ENCODE data around the gene ABHD16A.

Gene ABHD16A

GRCh38 chr6:31702819-31703716 is at the start of gene ABHD16A:
Gene ABHD16A (minus strand): TSS chr6:31703324. CDS start chr6:31703281, 43 bp downstream.
- H3K9me3 ChIP-seq (ENCODE audit: control insufficient read depth, insufficient read depth, low read length), result no peaks in the 10 kb centered on the region
- H3K9ac ChIP-seq (ENCODE audit: low read depth, low read length), result peak within 1 kb of the TSS; percentile 69
- H3K36me3 ChIP-seq (ENCODE audit: insufficient read depth, low read length), result 0 out of 2 replicates have a peak, but pooled peaks cover 3% of the 10 kb centered on the region
- peaks cover 7% of the 10 kb centered on the region; the same call in 1 of the 2 replicates for H3K4me1 ChIP-seq (ENCODE audit: insufficient read depth, low read length)

DNA sequence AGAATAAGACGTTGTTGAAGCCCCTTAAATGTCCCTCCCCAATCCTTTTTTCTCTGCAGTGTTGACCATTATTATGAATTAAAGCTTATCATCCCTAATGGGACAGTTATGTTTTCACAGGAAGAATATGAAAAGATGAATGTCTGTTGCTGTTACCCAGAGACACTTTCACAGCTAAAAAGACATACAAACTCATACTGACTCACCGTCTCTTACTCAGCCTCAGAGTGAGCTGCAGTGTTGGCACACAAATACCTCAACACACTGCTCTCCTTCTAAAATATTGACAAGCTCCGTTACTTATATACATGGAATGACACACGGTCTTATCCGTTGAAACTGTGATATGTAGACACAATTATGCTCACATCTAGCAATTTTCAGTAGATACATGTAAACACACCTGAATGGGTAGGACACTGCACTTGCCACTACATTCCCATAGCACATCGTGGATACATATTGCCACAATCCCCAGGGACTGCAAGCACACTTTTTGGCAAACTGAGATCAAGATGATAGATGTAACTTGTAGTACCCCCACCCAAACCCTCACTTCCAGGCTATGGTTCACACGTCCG is 49.7 kb upstream of the ABHD16A start:
- Histone ChIP-seq H3K4me1 (ENCODE audit: insufficient read depth, low read length) (no peaks in the 10 kb centered on the region), H3K9me3 (ENCODE audit: control insufficient read depth, insufficient read depth, low read length) (no peaks in the 10 kb centered on the region), H3K9ac (ENCODE audit: low read depth, low read length) (no peak overlapping the region), H3K36me3 (ENCODE audit: insufficient read depth, low read length) (no peaks in the 10 kb centered on the region; the same call in 1 of the 2 replicates)

- peaks cover 5% of the 10 kb centered on the region for H3K36me3 ChIP-seq (ENCODE audit: insufficient read depth, low read length)
- no peak overlapping the region for H3K9ac ChIP-seq (ENCODE audit: low read depth, low read length)
These were observed 47.4 kb upstream of the ABHD16A start for GRCh38 chr6:31750411-31751022.

GRCh38 chr6:31749301-31750036 is 46.3 kb upstream of the ABHD16A start:
- Histone ChIP-seq H3K9me3 (ENCODE audit: control insufficient read depth, insufficient read depth, low read length) (no peaks in the 10 kb centered on the region), H3K9ac (ENCODE audit: low read depth, low read length) (no peak overlapping the region), H3K36me3 (ENCODE audit: insufficient read depth, low read length) (peaks cover 7% of the 10 kb centered on the region), H3K4me1 (ENCODE audit: insufficient read depth, low read length) (no peaks in the 10 kb centered on the region)

More at GRCh38 chr6:31750411-31751022, 47.4 kb upstream of the ABHD16A start:
- no peaks in the 10 kb centered on the region for H3K9me3 ChIP-seq (ENCODE audit: control insufficient read depth, insufficient read depth, low read length)
- H3K4me1 ChIP-seq (ENCODE audit: insufficient read depth, low read length), result no peaks in the 10 kb centered on the region

GRCh38 chr6:31744422-31744821 is 41.3 kb upstream of the ABHD16A start:
- H3K9me3 ChIP-seq (ENCODE audit: control insufficient read depth, insufficient read depth, low read length), result no peaks in the 10 kb centered on the region
- no peaks in the 10 kb centered on the region for H3K4me1 ChIP-seq (ENCODE audit: insufficient read depth, low read length)
- H3K9ac ChIP-seq (ENCODE audit: low read depth, low read length), result no peak overlapping the region
- peaks cover 22% of the 10 kb centered on the region for H3K36me3 ChIP-seq (ENCODE audit: insufficient read depth, low read length)

DNA sequence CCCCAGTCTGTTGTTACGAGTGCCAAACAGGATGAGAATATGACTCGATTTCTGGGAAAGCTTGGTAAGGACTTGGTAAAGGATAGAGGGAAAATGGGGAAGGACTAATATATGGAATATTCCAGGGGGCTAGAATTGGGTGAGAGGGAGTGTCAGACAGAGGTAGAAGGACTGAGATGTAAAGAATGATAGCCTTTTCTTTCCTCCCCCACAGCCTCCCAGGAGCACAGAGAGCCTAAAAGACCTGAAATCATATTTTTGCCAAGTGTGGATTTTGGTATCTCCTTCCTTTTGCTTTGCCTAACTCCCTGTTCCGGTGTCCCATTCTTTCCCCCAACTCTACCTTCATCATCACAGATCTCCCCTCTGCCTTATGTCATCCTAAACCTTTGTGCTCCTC is 39.8 kb upstream of the ABHD16A start:
- Histone ChIP-seq H3K9me3 (ENCODE audit: control insufficient read depth, insufficient read depth, low read length) (no peaks in the 10 kb centered on the region), H3K4me1 (ENCODE audit: insufficient read depth, low read length) (peaks cover 9% of the 10 kb centered on the region), H3K36me3 (ENCODE audit: insufficient read depth, low read length) (peaks cover 22% of the 10 kb centered on the region), H3K9ac (ENCODE audit: low read depth, low read length) (no peak overlapping the region)

GRCh38 chr6:31741815-31742214 is 38.7 kb upstream of the ABHD16A start:
- Histone ChIP-seq H3K4me1 (ENCODE audit: insufficient read depth, low read length) (peaks cover 14% of the 10 kb centered on the region), H3K9me3 (ENCODE audit: control insufficient read depth, insufficient read depth, low read length) (no peaks in the 10 kb centered on the region), H3K9ac (ENCODE audit: low read depth, low read length) (no peak overlapping the region), H3K36me3 (ENCODE audit: insufficient read depth, low read length) (peaks cover 17% of the 10 kb centered on the region)

DNA sequence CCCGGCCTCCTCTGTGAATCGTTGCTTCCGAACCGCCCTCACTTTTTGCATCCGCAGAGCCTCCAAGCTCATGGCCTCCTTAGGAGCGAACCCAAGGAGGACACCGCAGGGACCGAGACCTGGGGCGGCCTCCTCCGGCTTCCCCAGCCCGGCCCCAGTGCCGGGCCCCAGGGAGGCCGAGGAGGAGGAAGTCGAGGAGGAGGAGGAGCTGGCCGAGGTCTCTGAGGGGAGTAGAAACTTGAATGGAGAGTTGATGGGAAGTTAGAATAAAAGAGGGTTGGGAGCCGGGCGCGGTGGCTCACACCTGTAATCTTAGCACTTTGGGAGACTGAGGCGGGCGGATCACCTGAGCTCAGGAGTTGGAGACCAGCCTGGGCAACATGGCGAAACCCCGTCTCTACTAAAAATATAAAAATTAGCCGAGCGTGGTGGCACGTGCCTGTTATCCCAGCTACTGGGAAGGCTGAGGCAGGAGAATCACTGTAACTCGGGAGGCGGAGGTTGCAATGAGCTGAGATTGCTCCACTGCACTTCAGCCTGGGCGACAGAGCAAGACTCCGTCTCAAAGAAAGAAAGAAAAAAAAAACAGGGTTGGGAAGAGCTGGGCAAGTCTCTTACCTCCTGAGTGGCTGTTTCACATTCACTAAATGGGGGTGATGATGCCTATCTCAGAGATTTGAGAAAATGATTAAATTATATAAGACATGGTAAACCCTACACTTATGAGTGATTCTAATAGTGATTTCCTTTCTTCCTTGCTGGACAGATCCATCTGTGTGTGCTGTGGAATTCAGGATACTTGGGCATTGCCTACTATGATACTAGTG is 37.5 kb upstream of the ABHD16A start:
- Histone ChIP-seq H3K4me1 (ENCODE audit: insufficient read depth, low read length) (peaks cover 14% of the 10 kb centered on the region), H3K36me3 (ENCODE audit: insufficient read depth, low read length) (peaks cover 17% of the 10 kb centered on the region), H3K9ac (ENCODE audit: low read depth, low read length) (peak overlapping the region; percentile 80), H3K9me3 (ENCODE audit: control insufficient read depth, insufficient read depth, low read length) (no peaks in the 10 kb centered on the region)

DNA sequence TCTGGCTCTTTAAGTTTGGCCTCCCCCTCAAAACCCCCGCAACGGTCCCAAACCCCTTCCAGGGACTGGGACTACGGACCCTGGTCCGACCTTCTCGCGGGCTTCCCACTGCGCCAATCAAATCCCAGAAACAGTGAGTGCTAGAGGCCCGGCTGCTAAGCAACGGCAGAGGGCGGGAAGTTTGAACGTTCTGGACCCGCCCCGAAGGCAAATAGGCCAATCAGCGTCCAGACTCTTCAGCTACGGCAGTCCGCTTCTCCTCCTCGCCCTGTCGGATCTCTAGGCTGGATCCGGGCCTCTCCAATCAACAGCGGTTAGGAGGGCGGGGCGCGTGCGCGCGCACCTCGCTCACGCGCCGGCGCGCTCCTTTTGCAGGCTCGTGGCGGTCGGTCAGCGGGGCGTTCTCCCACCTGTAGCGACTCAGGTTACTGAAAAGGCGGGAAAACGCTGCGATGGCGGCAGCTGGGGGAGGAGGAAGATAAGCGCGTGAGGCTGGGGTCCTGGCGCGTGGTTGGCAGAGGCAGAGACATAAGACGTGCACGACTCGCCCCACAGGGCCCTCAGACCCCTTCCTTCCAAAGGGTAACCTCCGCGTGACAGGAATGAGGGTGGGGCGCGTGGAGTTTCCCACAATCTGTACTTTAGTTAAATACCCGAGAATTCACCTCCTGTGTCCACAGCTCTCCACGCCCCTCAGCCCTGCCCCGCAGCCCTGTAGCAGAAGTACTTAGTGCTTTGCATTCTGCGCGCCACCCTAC is 36.7 kb upstream of the ABHD16A start, which contains the start of gene MSH5:
MSH5 (plus strand) TSS at position 367 of the 758 bp plus-strand sequence. CDS start 462 bp downstream, outside the sequence.
- no peaks in the 10 kb centered on the region for H3K9me3 ChIP-seq (ENCODE audit: control insufficient read depth, insufficient read depth, low read length)
- peaks cover 14% of the 10 kb centered on the region for H3K4me1 ChIP-seq (ENCODE audit: insufficient read depth, low read length)
- H3K9ac ChIP-seq (ENCODE audit: low read depth, low read length), result peak within 1 kb of the TSS; percentile 80
- peaks cover 17% of the 10 kb centered on the region for H3K36me3 ChIP-seq (ENCODE audit: insufficient read depth, low read length)

DNA sequence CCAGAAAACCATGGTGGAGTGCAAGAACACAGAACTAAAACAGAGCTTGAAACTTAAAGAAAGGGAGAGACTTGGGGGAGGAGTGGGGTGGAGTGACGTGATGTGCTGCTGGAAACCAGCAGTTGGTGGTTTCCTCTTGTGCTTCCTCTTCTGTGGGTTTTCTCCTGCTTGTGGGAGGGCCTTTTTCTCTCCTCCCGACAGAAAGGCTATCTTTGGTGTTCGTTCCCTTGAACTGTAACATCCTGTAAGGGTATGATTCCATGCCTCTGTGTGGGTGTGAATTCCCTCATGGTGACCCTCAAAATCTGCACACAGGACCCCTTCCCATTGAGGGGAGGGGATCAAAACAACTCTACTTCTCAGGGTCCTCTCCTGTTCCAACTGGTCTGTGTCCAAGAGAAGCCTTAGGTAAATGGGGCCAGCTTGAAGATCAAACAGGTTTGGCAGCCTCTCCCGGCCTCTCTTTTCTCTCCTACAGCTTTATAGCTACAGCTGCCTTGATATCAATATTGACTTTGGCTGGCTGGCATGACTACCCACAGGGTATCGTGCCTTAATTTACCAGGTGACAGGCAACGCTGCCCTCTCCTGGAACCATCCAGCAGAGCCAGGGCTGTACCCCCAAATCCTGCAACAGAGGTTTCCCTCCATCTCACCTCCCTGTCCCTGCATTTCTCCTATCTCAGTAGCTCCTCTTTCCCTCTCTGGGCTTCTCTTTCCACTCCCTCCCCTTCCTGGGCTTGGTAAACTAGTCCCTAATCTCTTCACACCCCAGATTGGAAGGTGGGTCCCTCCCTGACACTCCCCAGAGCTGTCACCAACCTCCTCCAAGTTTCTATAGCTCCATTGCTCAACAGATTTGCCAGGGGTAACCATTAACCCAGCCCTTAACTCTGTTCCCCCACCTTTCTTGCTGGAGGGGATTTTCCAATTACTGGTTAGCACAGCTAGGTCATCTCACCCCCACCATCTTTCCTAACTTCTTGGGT is 35.2 kb upstream of the ABHD16A start:
- peak overlapping the region; percentile 52; the same call in 1 of the 2 replicates for H3K9ac ChIP-seq (ENCODE audit: low read depth, low read length)
- peaks cover 20% of the 10 kb centered on the region for H3K36me3 ChIP-seq (ENCODE audit: insufficient read depth, low read length)
- H3K4me1 ChIP-seq (ENCODE audit: insufficient read depth, low read length), result peaks cover 22% of the 10 kb centered on the region
- H3K9me3 ChIP-seq (ENCODE audit: control insufficient read depth, insufficient read depth, low read length), result no peaks in the 10 kb centered on the region

DNA sequence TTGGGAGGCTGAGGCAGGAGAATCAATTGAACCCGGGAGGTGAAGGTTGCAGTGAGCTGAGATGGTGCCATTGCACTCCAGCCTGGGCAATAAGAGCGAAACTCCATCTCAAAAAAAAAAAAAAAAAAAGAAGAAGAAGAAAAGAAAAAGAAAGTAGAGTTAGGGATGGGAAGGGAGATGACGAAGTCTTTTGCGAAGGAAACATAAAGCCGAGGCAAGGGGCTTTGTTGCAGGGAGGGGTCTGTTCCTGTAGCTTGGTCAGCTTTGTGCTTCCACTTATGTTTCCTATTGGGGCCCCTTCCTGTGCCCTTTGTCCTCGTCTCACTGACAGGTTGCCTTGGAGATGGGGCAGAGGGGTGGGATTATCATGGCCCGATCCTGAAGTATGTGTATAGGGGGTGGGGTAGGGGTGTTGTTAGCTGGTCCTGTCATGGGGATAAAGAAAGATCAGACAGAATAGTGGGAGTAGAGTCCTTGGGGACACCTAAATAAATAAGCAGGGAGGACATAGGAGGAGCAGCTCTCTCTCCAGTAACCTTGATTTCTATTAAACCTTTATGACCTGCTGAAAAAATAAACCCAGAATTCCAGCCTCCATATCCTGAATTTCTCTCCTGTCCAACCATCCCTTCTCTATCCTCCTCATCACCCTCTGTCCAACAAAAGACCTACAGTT is 34.3 kb upstream of the ABHD16A start:
- peaks cover 22% of the 10 kb centered on the region for H3K4me1 ChIP-seq (ENCODE audit: insufficient read depth, low read length)
- H3K9me3 ChIP-seq (ENCODE audit: control insufficient read depth, insufficient read depth, low read length), result no peaks in the 10 kb centered on the region
- peaks cover 20% of the 10 kb centered on the region for H3K36me3 ChIP-seq (ENCODE audit: insufficient read depth, low read length)
- peak overlapping the region; percentile 100; the same call in 1 of the 2 replicates for H3K9ac ChIP-seq (ENCODE audit: low read depth, low read length)

Measured in ES-I3 (cell line).